Measurements from ENCODE around the gene NTN5.

GRCh38 chr19:48623556-48624066, 49.2 kb downstream of the NTN5 start:
- no peak for TF ChIP-seq CTCF (IDR thresholded peaks at IDR 0.05 in 4 of 5, conservative IDR thresholded peaks at IDR 0.05 in 1 of 5)
- TF ChIP-seq POLR2A (IDR thresholded peaks at IDR 0.05): no peak
